ENCODE measurements around the gene KCNC3.

The KCNC3 gene

GRCh38 chr19:50327461-50328223, 1.5 kb downstream of the KCNC3 start:
- peak; percentile 10 for DNase-seq (ENCODE audit: low spot score)
- TF ChIP-seq, protein P1, sequence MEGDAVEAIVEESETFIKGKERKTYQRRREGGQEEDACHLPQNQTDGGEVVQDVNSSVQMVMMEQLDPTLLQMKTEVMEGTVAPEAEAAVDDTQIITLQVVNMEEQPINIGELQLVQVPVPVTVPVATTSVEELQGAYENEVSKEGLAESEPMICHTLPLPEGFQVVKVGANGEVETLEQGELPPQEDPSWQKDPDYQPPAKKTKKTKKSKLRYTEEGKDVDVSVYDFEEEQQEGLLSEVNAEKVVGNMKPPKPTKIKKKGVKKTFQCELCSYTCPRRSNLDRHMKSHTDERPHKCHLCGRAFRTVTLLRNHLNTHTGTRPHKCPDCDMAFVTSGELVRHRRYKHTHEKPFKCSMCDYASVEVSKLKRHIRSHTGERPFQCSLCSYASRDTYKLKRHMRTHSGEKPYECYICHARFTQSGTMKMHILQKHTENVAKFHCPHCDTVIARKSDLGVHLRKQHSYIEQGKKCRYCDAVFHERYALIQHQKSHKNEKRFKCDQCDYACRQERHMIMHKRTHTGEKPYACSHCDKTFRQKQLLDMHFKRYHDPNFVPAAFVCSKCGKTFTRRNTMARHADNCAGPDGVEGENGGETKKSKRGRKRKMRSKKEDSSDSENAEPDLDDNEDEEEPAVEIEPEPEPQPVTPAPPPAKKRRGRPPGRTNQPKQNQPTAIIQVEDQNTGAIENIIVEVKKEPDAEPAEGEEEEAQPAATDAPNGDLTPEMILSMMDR (IDR thresholded peaks at IDR 0.05; ENCODE audit: extremely low read depth, missing control alignments) = no peak

DNA sequence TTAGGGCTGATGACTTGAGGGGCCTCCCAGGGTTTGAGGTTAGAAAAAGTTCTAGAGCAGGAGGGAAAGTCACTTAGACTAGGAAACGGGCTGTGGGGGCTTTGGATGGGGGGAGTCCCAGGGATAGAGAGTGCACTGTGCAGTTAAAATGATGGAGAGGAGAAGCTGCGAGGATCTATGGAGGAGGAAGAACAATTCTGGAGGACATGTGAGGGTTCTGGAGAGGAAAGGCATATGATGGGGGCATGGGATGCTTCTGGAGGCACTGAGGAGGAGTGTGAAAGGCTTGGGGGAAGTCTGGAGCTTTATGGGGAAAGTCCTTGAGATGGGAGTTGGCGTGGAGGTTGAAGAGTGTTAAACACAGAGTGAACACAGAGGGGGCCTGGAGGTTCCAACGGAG, 2.2 kb downstream of the KCNC3 start:
- TF ChIP-seq, protein P1 (IDR thresholded peaks at IDR 0.05; ENCODE audit: extremely low read depth, missing control alignments) = no peak
- peak; percentile 20 for DNase-seq (ENCODE audit: low spot score)

DNA sequence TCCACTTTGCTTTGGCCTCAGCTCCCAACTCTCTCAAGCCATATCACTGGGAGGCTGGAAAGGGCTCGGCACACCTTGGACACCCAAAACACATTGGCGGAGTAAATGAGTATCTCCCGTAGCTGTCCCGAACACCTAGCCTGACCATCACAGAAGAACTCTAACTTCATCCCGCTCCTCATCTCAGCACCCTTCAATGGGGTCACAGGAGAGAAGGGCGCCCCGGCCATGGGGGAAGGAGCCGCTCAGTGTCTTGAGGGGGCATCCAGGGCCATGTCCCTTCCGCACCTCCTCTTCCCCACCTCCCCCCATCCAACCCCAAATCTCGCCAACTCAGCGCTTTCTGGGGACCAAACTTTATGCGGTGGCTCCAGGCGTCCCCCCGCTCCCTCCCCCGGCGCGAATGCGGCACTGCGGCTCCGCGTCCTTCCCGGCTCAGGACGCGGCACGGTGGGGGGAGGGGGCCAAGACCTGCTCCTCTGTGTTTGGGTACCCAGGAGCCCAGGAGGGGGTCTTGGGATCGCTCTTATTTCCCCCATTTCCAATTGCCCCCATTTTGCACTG, 3.0 kb downstream of the KCNC3 start:
- peak; percentile 34 for DNase-seq (ENCODE audit: low spot score)
- TF ChIP-seq, protein P1 (IDR thresholded peaks at IDR 0.05; ENCODE audit: extremely low read depth, missing control alignments) = no peak

GRCh38 chr19:50325310-50326100, 3.7 kb downstream of the KCNC3 start:
- TF ChIP-seq, protein P1 (IDR thresholded peaks at IDR 0.05; ENCODE audit: extremely low read depth, missing control alignments) = no peak

GRCh38 chr19:50324331-50324730, 4.8 kb downstream of the KCNC3 start:
- TF ChIP-seq, protein P1 (IDR thresholded peaks at IDR 0.05; ENCODE audit: extremely low read depth, missing control alignments) = no peak
- DNase-seq (ENCODE audit: low spot score) = peak; percentile 21

More at GRCh38 chr19:50325310-50326100, 3.7 kb downstream of the KCNC3 start:
- peak; percentile 98 for DNase-seq (ENCODE audit: low spot score)

DNA sequence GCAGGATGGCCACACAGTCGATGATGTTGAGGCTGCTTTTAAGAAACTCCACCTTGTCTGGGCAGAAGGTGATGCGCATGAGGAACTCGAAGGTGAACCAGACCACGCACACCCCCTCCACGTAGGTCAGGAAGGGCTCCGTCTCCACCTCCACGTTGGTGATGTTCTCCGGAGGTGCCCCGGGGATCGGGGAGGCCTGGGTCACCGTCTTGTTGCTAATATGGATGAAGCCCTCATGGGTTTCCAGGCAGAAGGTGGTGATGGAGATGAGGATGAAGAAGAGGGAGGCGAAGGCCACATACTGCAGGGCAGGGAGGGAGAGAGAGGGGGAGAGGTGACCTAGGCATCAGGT, 5.4 kb downstream of the KCNC3 start:
- TF ChIP-seq, protein P1 (IDR thresholded peaks at IDR 0.05; ENCODE audit: extremely low read depth, missing control alignments) = no peak
- peak; percentile 16 for DNase-seq (ENCODE audit: low spot score)
